Measurements from ENCODE around the gene SUPT4H1. TPM values are rescaled to one million over a fixed set of nuclear protein-coding genes. Genes with fewer than 3 reads are reported as not detected.

SUPT4H1 gene
- total and polyA plus RNA-seq, 2 of the 4 experiments (the other 2 are of a cell fraction) = 51.6 to 129 TPM

DNA sequence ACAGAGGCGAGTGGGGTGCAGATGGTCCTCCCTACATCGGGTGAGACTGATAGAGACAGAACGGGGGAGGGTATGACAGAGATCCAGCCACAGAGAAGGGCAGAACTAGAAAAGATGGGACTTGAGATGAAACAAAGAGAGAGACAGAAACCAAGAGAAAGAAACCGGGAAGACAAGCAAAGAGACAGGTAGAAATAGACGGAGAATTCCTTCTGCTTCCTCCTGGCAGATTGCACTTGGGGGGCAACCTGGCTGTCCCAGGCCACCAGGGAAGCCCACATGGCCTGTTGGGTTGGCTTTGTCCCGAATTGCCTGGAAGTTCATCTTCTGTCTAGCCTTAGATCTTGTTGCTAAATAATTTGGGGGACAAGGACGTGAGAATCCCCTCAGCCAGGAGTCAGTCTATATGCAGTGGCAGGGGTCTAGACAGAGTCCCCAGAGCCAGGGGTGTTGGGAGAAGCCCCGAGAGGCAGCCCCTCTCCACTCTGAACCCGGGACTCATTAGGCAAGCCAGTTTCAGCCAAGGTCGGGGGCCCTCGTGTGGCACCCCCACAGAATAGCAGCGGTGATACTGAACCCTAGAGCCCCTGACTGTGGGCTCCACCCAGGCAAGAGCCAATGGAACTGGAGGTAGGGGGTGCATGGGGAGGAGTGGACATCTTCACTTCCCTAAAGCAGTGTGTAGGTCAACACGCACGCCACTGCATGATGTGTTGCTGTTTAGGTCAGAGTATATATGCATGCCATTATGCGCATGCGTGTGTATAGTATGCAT is 22.8 kb downstream of the SUPT4H1 start:
- no peak overlapping the region for H3K14ac ChIP-seq (replicated peaks; ENCODE audit: low read depth, low read length)
- H3K79me1 ChIP-seq (ENCODE audit: low read depth in 1 of 2, low read length in 2 of 2) = no peaks in the 10 kb centered on the region
- peaks cover 5% of the 10 kb centered on the region; the same call in 1 of the 2 replicates for H3K27me3 ChIP-seq (ENCODE audit: control insufficient read depth, insufficient read depth, low read length)
- in situ Hi-C loops (cut with MboI; ENCODE audit: low sequenced_read_pairs) = loop anchor here (25.0 kb wide), 1 partner anchor 467 kb away; the partner anchor contains the start of gene MRPS23
- no peak overlapping the region for H3K4ac ChIP-seq (ENCODE audit: low read depth, low read length)
- peak overlapping the region; percentile 38; the same call in 1 of the 2 replicates for H3K23ac ChIP-seq (ENCODE audit: low read depth, low read length)
- no peak overlapping the region for H2BK120ac ChIP-seq (ENCODE audit: low read depth, low read length)
- H3K36me3 ChIP-seq (ENCODE audit: control insufficient read depth, insufficient read depth, low read length) = no peaks in the 10 kb centered on the region
- H2AFZ ChIP-seq (replicated peaks; ENCODE audit: low read length, poor library complexity) = no peak overlapping the region
- no peaks in the 10 kb centered on the region for H3K9me3 ChIP-seq (ENCODE audit: control insufficient read depth, insufficient read depth, low read length)
- no peak overlapping the region for H4K5ac ChIP-seq (ENCODE audit: low read depth, low read length)
- no peaks in the 10 kb centered on the region for H4K20me1 ChIP-seq (ENCODE audit: insufficient read depth, low read length)
- H2BK5ac ChIP-seq (ENCODE audit: low read depth, low read length, poor library complexity, severe bottlenecking) = no peak overlapping the region
- DNase-seq (no peak), ATAC-seq (ENCODE audit: low read depth) (peak; percentile 38; the same call in 1 of the 2 replicates)
- no peak overlapping the region for H3K27ac ChIP-seq (ENCODE audit: insufficient read depth, low read length)
- WGBS, 2 experiments (ENCODE audit: extremely low coverage in 2 of 2, insufficient read length in 1 of 2) = 28% methylated on average over 9 of the region's 16 CpGs; no CpG with 5 or more reads in 1 of the 2 experiments
- peaks cover 8% of the 10 kb centered on the region for H3K4me1 ChIP-seq (ENCODE audit: control insufficient read depth, insufficient read depth, low read length)
- H4K8ac ChIP-seq (ENCODE audit: low read depth in 2 of 2, low read length in 2 of 2) = no peak overlapping the region
- POLR2A ChIA-PET (ENCODE audit: unreplicated experiment) = no interaction called here
- no peak overlapping the region for H2AK5ac ChIP-seq (ENCODE audit: low read depth, low read length)
- H3K4me2 ChIP-seq (ENCODE audit: low read depth, low read length) = no peak overlapping the region; the same call in 1 of the 2 replicates
- H2BK15ac ChIP-seq (ENCODE audit: low read depth, low read length) = no peak overlapping the region
- peak overlapping the region; percentile 37 for H2AK9ac ChIP-seq (replicated peaks; ENCODE audit: low read depth, low read length, poor library complexity)
- H3K4me3 ChIP-seq (ENCODE audit: insufficient read depth, low read depth, low read length) = no peak overlapping the region
- BruUV-seq (replicated peaks) = no TSS peak
- no peak overlapping the region for H4K91ac ChIP-seq (ENCODE audit: insufficient read depth, low read depth, low read length)
- H3K9me1 ChIP-seq (ENCODE audit: insufficient read depth, low read length) = peaks cover 7% of the 10 kb centered on the region; the same call in 1 of the 2 replicates
- dilution Hi-C loops (cut with HindIII; ENCODE audit: low sequenced_read_pairs, unreplicated experiment) = no loop called here
- no peak overlapping the region for H3K56ac ChIP-seq (ENCODE audit: extremely low read depth, insufficient read depth, low read length)
- CTCF ChIA-PET = no interaction called here
- intact Hi-C loops (cut with micrococcal nuclease) = no loop called here
- H3K18ac ChIP-seq (ENCODE audit: low read depth, low read length) = no peak overlapping the region
- TF ChIP-seq NFE2L2 (IDR thresholded peaks at IDR 0.05; ENCODE audit: low read depth, low read length) (no peak), FOS (IDR thresholded peaks at IDR 0.05; ENCODE audit: low read depth, low read length) (no peak), MXI1 (IDR thresholded peaks at IDR 0.05; ENCODE audit: borderline replicate concordance, low read depth, low read length) (no peak), BHLHE40 (IDR thresholded peaks at IDR 0.05; ENCODE audit: low read depth, low read length) (no peak), MAZ (IDR thresholded peaks at IDR 0.05; ENCODE audit: borderline replicate concordance, low read depth, low read length) (no peak), RAD21 (IDR thresholded peaks at IDR 0.05; ENCODE audit: low read length) (no peak), RCOR1 (IDR thresholded peaks at IDR 0.05; ENCODE audit: insufficient replicate concordance, low read length) (no peak), CTCF (conservative IDR thresholded peaks at IDR 0.05; ENCODE audit: low read depth, low read length) (0 out of 2 replicates have a peak, but pooled peaks have one; percentile 25)
- TF ChIP-seq, protein P1, sequence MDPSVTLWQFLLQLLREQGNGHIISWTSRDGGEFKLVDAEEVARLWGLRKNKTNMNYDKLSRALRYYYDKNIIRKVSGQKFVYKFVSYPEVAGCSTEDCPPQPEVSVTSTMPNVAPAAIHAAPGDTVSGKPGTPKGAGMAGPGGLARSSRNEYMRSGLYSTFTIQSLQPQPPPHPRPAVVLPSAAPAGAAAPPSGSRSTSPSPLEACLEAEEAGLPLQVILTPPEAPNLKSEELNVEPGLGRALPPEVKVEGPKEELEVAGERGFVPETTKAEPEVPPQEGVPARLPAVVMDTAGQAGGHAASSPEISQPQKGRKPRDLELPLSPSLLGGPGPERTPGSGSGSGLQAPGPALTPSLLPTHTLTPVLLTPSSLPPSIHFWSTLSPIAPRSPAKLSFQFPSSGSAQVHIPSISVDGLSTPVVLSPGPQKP (IDR thresholded peaks at IDR 0.05; ENCODE audit: borderline replicate concordance, low read depth, low read length) = no peak
- no peak overlapping the region for H2BK20ac ChIP-seq (ENCODE audit: low read depth, low read length)
- no peak overlapping the region for H3K9ac ChIP-seq (ENCODE audit: low read depth, low read length)

All from IMR-90 (cell line).